Fibroblast of lung (primary cell): ENCODE results near the gene COG2. TPM values are rescaled to one million over a fixed set of nuclear protein-coding genes. Genes with fewer than 3 reads are reported as not detected.

Source experiments
- DNase-seq, 2 donors: peaks; one replicate each; pipeline versions ENCODE4 v3.0.0 to v3.0.0-alpha.2; 2010; ENCODE audit warnings: low read depth in 2 of 2
- H2AFZ ChIP-seq: 2 replicates; pipeline ENCODE4 v1.5.1; 2012; ENCODE audit warnings: low read length, control low read depth, inconsistent platforms
- H3K27ac ChIP-seq: 2 replicates; pipeline ENCODE4 v1.5.1; 2011; ENCODE audit warnings: low read length, control low read depth; ENCODE audit not compliant: insufficient read depth
- H3K27me3 ChIP-seq: 2 replicates; pipeline ENCODE4 v1.5.1; 2011; ENCODE audit warnings: mild to moderate bottlenecking, low read length; ENCODE audit not compliant: control insufficient read depth, insufficient read depth
- H3K36me3 ChIP-seq: 2 replicates; pipeline ENCODE4 v1.5.1; 2011; ENCODE audit warnings: low read length; ENCODE audit not compliant: control insufficient read depth, insufficient read depth
- H3K4me1 ChIP-seq: 2 replicates; pipeline ENCODE4 v1.5.1; 2011; ENCODE audit warnings: low read length; ENCODE audit not compliant: control insufficient read depth, insufficient read depth; ENCODE audit errors: extremely low read depth
- H3K4me2 ChIP-seq: 2 replicates; pipeline ENCODE4 v1.5.1; 2011; ENCODE audit warnings: low read length, control low read depth; ENCODE audit not compliant: insufficient read depth; ENCODE audit errors: extremely low read depth
- H3K4me3 ChIP-seq, 4 experiments: fragments of 200-600 bp in 1 of 4; sonication (generic) in 1 of 4; replicated peaks in 1 of 4; 2 replicates each; pipeline ENCODE4 v1.5.1; 2011 to 2016; ENCODE audit warnings: low read length in 4 of 4, low read depth in 3 of 4, mild to moderate bottlenecking in 3 of 4, control low read depth in 2 of 4, inconsistent platforms in 1 of 4, mixed read lengths in 1 of 4; ENCODE audit not compliant: insufficient read depth in 1 of 4; ENCODE audit errors: control extremely low read depth in 1 of 4
- H3K79me2 ChIP-seq: 2 replicates; pipeline ENCODE4 v1.5.1; 2012; ENCODE audit warnings: mild to moderate bottlenecking, low read length, inconsistent platforms; ENCODE audit not compliant: control insufficient read depth, insufficient read depth
- H3K9ac ChIP-seq: 2 replicates; pipeline ENCODE4 v1.5.1; 2011; ENCODE audit warnings: mild to moderate bottlenecking, low read length, control low read depth; ENCODE audit not compliant: insufficient read depth
- H3K9me3 ChIP-seq: 2 replicates; pipeline ENCODE4 v1.5.1; 2012; ENCODE audit warnings: low read depth, low read length; ENCODE audit not compliant: control insufficient read depth, insufficient read depth
- H4K20me1 ChIP-seq: 2 replicates; pipeline ENCODE4 v1.5.1; 2011; ENCODE audit warnings: low read length; ENCODE audit not compliant: control insufficient read depth, insufficient read depth; ENCODE audit errors: extremely low read depth
- CTCF ChIP-seq, 2 donors: IDR thresholded peaks in 1 of 2; conservative IDR thresholded peaks in 1 of 2; 1 replicate in 1 of 2; 2 replicates in 1 of 2; pipeline ENCODE4 v1.5.1; 2011 to 2012; ENCODE audit warnings: low read length in 2 of 2, control low read depth in 1 of 2, inconsistent platforms in 1 of 2, low read depth in 1 of 2, mild to moderate bottlenecking in 1 of 2
- EZH2 ChIP-seq: IDR thresholded peaks from 2 replicates; pipeline ENCODE4 v1.5.1; 2012; ENCODE audit warnings: low read length, control low read depth, mild to moderate bottlenecking; ENCODE audit errors: missing control alignments
- polyA plus RNA-seq, 2 donors: library from polyadenylated mRNA; depleted of rRNA in 1 of 2; stranded (reverse) in 1 of 2; unstranded in 1 of 2; fragments of >200 nt; gene quantifications; 2 replicates each; pipeline ENCODE4 v1.2.1, GENCODE V29; 2011 to 2012; ENCODE audit warnings: missing spikeins in 1 of 2
- total RNA-seq: library from RNA; depleted of rRNA; stranded (reverse); fragments of >200 nt; gene quantifications from 2 replicates; pipeline ENCODE4 v1.2.1, GENCODE V29; 2014

COG2 gene
- total and polyA plus RNA-seq, 2 donors (not counting 1 experiment from before 2014, with no cell fraction given) = 15.4 to 21.5 TPM

- H3K27ac ChIP-seq = no peak overlapping the region
- H3K79me2 ChIP-seq = no peaks in the 10 kb centered on the region
- no peaks in the 10 kb centered on the region for H3K4me1 ChIP-seq
- H3K36me3 ChIP-seq = no peaks in the 10 kb centered on the region
- no peak overlapping the region for H3K9ac ChIP-seq
- no peak for DNase-seq
- no peak overlapping the region for H2AFZ ChIP-seq
- no peaks in the 10 kb centered on the region for H3K27me3 ChIP-seq
- no peaks in the 10 kb centered on the region for H3K9me3 ChIP-seq
- H3K4me2 ChIP-seq = no peak overlapping the region
- no peak overlapping the region for H3K4me3 ChIP-seq
- H4K20me1 ChIP-seq = no peaks in the 10 kb centered on the region
- TF ChIP-seq EZH2 = no peak
- no peak for TF ChIP-seq CTCF (conservative IDR thresholded peaks at IDR 0.05 in 1 of 2, IDR thresholded peaks at IDR 0.05 in 1 of 2; ENCODE audit: low read depth in 1 of 2, low read length in 2 of 2)
Observed at GRCh38 chr1:230595181-230595580, 47.1 kb upstream of the COG2 start.

DNA sequence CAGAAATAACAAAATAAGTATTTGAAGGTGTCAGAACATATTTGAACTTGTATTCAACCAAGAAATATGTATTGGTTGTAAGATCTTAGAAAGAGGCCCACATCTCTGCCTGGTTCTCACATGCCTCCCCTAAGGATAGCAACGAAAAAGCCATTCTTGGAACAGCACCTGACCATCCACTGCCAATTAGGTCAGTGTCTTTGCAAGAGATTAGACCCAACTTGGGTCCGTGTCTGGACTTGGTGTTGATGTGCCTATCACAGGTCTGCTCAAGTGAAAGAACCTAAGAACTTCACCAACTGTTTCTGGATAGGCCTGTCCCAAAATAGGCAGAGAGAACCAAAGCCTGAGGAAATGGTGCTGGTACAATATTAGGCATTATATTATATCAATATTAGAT is 46.0 kb upstream of the COG2 start:
- no peaks in the 10 kb centered on the region for H3K27me3 ChIP-seq
- H2AFZ ChIP-seq = no peak overlapping the region
- H3K79me2 ChIP-seq = no peaks in the 10 kb centered on the region
- no peaks in the 10 kb centered on the region for H4K20me1 ChIP-seq
- H3K9me3 ChIP-seq = no peaks in the 10 kb centered on the region
- no peak for DNase-seq
- H3K27ac ChIP-seq = no peak overlapping the region
- H3K36me3 ChIP-seq = no peaks in the 10 kb centered on the region
- H3K9ac ChIP-seq = no peak overlapping the region
- no peak overlapping the region for H3K4me2 ChIP-seq
- H3K4me3 ChIP-seq = no peak overlapping the region
- H3K4me1 ChIP-seq = no peaks in the 10 kb centered on the region
- no peak for TF ChIP-seq CTCF (conservative IDR thresholded peaks at IDR 0.05 in 1 of 2, IDR thresholded peaks at IDR 0.05 in 1 of 2; ENCODE audit: low read depth in 1 of 2, low read length in 2 of 2)
- TF ChIP-seq EZH2 = no peak

GRCh38 chr1:230598745-230599144 is 43.5 kb upstream of the COG2 start:
- Histone ChIP-seq H2AFZ (no peak overlapping the region), H3K9ac (no peak overlapping the region), H3K4me3 (no peak overlapping the region), H3K4me2 (no peak overlapping the region), H3K36me3 (no peaks in the 10 kb centered on the region), H3K9me3 (no peaks in the 10 kb centered on the region), H4K20me1 (no peaks in the 10 kb centered on the region), H3K4me1 (no peaks in the 10 kb centered on the region), H3K27ac (no peak overlapping the region), H3K79me2 (no peaks in the 10 kb centered on the region), H3K27me3 (no peaks in the 10 kb centered on the region)
- DNase-seq = no peak
- TF ChIP-seq CTCF (conservative IDR thresholded peaks at IDR 0.05 in 1 of 2, IDR thresholded peaks at IDR 0.05 in 1 of 2; ENCODE audit: low read depth in 1 of 2, low read length in 2 of 2) (no peak), EZH2 (no peak)
